Measurements from ENCODE around the gene PHLDA3.

DNA sequence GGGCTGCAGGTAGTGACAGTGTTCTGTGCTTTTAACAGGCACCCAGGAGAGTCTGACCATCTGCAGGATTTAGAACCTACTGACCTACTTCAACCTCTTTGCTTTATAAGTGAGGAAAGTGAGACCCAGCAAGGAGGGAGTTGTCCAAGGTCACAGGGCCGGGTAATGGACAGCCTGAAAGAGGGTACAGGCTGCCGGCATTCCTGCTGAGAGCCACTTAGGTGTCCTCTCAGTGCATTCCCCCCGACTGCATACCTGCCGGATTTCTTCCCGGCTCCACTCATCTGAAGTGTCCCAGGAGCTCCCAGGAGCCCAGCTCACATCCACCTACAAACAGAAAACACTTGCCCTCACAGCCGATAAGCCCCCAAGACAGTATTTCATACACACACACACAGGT, 13.9 kb downstream of the PHLDA3 start:
- TF ChIP-seq, protein P1, sequence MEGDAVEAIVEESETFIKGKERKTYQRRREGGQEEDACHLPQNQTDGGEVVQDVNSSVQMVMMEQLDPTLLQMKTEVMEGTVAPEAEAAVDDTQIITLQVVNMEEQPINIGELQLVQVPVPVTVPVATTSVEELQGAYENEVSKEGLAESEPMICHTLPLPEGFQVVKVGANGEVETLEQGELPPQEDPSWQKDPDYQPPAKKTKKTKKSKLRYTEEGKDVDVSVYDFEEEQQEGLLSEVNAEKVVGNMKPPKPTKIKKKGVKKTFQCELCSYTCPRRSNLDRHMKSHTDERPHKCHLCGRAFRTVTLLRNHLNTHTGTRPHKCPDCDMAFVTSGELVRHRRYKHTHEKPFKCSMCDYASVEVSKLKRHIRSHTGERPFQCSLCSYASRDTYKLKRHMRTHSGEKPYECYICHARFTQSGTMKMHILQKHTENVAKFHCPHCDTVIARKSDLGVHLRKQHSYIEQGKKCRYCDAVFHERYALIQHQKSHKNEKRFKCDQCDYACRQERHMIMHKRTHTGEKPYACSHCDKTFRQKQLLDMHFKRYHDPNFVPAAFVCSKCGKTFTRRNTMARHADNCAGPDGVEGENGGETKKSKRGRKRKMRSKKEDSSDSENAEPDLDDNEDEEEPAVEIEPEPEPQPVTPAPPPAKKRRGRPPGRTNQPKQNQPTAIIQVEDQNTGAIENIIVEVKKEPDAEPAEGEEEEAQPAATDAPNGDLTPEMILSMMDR (IDR thresholded peaks at IDR 0.05) = no peak
- TF ChIP-seq POLR2A (IDR thresholded peaks at IDR 0.05) = no peak
